Heart left ventricle (tissue), 13 donors: Measurements from ENCODE around the gene MYCN.

Source experiments
- POLR2A ChIP-seq, 2 donors: fragments of 450-650 bp; IDR thresholded peaks; one replicate each; pipeline ENCODE4 v1.6.1; 2017; ENCODE audit warnings: antibody characterized with exemption in 2 of 2, mild to moderate bottlenecking in 2 of 2, moderate library complexity in 2 of 2
- TF ChIP-seq, protein P1 (sequence below), 12 donors: fragments of 200-600 bp; sonication (generic) in 4 of 12; IDR thresholded peaks; one replicate each; pipeline versions ENCODE4 v1.5.0 to v1.8.0; 2018 to 2022; ENCODE audit warnings: antibody characterized with exemption in 12 of 12, mild to moderate bottlenecking in 5 of 12
- donor health status: ischemic (EF 13 %, LVEDD 7.1; RV severe dilation, severe dysfunction).
- donor health status: DM: no; HTN: yes; CAD: no.
- donor health status: DM: no; HTN: no; CAD: no.
- donor health status: ischemic (EF 25% LVEDD 6.9; RV normal size, moderate dysfunction).
- donor health status: ischemic (EF 25% LVEDD 5.7; RV mildly dilated, moderate dysfunction).
- donor health status: ischemic (EF 35%, LVEDD 5.7; RV mildly dilated, moderate dysfunction).
- donor health status: nonischemic (EF 11% LVEDD 7.7; RV severe dilation, severe dysfunction).
- donor health status: DM: yes; HTN: yes; CAD: no.
- donor health status: PGD.
- donor health status: ischemic (EF 29% LVEDD 5.4; RV normal size, mild dysfunction).
- donor health status: nonischemic (EF 23%, LVEDD 6.1; RV moderate dilation, normal function).

DNA sequence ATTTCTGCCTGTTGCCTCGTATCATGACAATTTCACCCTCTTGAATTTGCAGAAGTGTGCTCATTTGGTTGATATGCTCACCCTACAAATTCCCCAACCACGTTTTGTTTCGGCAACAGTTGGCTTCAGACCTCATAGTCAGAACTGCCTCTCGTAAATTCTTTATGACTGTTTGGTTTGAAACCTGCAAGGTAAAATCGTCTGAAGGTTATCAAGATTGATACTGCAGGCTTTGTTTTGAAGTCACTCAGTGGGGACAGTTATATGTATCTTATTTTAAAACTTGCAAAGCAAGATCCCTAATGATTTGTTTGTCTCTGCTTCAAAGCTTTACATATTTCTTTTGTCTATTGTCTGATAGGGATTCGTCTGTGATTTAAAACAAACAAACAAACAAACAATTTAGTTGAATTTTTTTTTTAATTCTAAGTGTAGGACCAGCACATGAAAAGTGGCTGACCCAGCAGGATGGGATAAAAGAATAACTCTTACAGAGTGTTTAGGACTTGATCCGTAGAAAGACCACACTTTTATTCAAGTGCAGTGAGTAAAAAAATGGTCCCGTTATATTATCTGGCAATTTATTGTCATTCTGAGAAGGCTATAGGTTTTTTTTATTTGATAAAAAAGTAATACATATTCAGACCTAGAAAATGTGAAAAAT is 45.7 kb upstream of the MYCN start:
- TF ChIP-seq, protein P1, sequence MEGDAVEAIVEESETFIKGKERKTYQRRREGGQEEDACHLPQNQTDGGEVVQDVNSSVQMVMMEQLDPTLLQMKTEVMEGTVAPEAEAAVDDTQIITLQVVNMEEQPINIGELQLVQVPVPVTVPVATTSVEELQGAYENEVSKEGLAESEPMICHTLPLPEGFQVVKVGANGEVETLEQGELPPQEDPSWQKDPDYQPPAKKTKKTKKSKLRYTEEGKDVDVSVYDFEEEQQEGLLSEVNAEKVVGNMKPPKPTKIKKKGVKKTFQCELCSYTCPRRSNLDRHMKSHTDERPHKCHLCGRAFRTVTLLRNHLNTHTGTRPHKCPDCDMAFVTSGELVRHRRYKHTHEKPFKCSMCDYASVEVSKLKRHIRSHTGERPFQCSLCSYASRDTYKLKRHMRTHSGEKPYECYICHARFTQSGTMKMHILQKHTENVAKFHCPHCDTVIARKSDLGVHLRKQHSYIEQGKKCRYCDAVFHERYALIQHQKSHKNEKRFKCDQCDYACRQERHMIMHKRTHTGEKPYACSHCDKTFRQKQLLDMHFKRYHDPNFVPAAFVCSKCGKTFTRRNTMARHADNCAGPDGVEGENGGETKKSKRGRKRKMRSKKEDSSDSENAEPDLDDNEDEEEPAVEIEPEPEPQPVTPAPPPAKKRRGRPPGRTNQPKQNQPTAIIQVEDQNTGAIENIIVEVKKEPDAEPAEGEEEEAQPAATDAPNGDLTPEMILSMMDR (IDR thresholded peaks at IDR 0.05): no peak
- TF ChIP-seq POLR2A (IDR thresholded peaks at IDR 0.05): no peak
